ENCODE measurements around the gene NECTIN1.

DNA sequence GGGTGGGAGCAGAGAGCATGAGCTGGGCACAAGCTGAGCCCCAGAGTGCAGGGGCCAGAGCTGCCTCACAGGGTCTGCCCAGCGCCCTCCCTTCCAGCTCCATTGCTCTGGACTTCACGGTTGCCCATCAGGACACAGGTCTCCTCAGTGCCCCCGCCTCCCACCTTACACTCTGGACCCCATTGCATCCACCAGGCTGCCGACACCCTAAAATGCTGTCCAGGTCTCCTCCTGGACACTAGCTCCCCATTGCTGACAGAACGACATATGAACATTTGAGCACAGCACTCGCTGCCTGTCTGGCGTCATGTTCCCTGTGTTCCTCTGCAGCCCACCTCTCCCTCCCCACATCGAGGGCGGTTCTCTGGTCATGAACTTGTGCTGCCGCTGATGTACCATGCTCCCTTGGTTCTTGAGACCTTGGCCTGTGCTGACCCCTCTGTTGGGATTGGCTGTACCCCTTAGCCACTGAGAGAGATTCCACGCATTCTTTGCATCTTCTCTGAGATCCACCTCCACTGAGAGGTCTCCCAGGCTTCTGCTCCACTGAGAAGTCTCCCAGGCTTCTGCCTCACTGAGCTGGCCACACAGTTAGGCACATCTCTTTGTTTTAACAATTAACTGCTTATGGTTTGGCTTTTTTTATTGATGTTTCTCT, 34.2 kb upstream of the NECTIN1 start:
- TF ChIP-seq CTCF (IDR thresholded peaks at IDR 0.05; ENCODE audit: low read depth, low read length) (no peak), POLR2A (IDR thresholded peaks at IDR 0.05; ENCODE audit: extremely low read depth, insufficient read length) (no peak)
- TF ChIP-seq, protein P1, sequence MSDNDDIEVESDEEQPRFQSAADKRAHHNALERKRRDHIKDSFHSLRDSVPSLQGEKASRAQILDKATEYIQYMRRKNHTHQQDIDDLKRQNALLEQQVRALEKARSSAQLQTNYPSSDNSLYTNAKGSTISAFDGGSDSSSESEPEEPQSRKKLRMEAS (IDR thresholded peaks at IDR 0.05; ENCODE audit: low read depth, low read length): no peak
